GM19397 (cell line): ENCODE measurements around the gene MRPS23.
"Not testable (repeated sequence)": the region's sequence is repeated elsewhere in the genome, so short reads cannot be mapped to it uniquely, and the experiment has no call there.

Source experiments
- ATAC-seq: cut with Tn5 transposase; IDR thresholded peaks from one replicate; pipeline ENCODE4 v1.9.1; 2021; ENCODE audit warnings: mild to moderate bottlenecking, moderate library complexity; ENCODE audit not compliant: unreplicated experiment

The MRPS23 gene

DNA sequence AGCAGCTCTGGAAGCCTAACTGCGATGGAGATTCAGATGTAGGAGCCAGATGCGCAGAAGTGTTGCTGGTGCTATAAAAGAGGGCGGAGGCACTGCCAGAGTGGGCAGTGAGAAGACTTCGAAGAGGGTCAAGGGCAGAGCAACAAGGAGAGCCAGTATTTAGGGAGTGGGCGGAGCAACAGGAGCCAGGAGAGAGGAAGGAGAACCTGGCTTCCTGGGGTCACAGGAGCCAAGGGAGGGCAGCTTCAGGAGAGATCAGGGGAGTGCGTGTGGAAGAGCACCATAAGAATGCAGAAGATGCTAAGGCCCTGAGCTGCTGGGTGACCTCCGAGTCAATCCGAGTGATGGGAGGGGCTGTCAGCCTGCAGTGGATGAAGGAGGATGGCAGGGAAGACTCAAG lies 14.4 kb upstream of the MRPS23 start:
- ATAC-seq: no peak

DNA sequence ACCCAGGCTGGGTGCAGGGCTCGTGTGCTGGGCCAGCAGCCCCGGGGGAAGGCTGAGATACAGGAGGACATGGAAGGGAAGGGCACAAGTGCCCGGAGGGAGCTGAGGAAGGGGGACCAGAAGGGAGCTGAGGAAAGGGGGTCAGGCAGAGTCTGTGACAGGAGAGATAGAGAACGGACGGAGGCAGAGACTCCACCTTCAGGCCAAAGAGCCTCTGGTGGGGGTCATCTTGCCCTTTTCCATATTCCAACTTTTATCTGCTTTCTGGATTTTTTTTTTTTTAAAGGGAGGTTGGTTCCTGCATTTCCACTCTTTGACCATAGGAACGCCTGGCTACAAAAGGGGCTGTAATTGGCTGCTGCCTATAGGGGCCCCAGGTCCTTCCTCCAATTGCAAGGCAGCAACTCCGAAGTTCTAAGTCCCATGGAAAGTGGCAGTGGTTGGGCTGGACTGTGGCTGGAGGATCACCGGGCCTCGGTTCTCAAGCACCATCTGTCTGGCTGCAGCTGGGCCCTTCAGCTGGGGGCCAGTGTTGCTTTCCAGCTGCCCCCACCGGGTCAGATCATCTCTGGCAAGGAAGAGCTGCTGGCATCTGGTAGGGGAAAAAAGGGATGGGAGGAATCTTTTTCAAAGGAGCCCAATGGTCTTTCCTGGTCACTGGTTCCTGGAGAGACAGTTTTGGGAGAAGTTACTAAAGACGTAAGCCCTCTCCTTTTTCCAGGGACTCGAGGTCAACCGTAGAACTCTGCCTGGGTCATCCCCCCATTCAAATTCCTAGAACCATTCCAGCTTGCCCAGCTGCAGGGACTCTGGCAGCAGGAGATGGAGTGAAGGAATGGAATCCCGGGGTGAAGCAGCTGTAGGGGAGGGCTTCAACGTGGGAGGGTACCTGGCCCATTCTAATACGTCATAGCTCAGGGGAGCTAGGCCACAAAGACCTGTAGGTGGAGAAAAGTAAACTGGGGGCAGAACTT lies 13.1 kb upstream of the MRPS23 start:
- ATAC-seq: no peak

DNA sequence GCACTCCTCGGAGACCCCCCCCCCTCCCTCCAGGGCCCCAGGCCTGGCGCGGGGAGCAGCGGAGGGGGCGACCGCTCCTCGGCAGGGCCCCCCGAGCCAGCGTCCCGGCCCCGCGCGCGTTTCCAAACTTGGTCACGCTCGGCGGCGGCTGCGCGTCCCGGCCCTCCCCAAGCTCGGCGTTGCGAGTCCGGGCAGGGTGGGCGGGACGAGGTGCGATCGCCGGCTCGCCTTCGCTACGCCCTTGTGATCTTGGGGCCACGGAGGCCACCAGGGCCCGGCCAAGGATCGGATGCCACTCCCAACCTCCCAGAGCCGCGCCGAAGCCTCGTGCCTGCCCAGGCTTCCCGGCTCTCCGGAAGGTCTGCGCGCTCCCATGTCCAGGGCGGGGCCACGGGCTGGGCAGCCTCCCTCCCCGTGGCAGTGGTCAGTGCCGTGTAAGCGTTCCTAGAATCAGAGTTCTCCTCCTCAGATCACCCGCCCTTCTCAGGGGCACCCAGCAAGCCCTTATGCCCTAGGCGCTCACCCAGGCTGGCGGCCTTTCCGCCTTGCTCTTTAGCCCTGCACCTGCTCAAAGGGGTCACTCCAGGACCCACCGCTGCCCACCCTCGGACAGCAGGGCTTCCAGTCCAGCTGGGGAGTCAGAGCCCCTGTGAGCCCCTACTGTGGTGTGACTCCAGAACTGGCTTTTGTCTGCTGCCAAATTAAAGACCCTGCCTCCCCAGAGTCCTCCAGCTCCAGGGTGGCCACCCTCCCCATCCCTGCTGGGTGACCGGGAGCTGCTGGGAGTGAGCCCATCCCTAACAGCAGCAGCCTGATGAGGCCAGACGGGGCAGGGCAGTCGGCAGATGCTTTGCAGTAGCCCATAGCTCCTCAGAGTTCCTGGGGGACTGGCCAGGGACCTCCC lies 12.2 kb upstream of the MRPS23 start:
- no peak for ATAC-seq

DNA sequence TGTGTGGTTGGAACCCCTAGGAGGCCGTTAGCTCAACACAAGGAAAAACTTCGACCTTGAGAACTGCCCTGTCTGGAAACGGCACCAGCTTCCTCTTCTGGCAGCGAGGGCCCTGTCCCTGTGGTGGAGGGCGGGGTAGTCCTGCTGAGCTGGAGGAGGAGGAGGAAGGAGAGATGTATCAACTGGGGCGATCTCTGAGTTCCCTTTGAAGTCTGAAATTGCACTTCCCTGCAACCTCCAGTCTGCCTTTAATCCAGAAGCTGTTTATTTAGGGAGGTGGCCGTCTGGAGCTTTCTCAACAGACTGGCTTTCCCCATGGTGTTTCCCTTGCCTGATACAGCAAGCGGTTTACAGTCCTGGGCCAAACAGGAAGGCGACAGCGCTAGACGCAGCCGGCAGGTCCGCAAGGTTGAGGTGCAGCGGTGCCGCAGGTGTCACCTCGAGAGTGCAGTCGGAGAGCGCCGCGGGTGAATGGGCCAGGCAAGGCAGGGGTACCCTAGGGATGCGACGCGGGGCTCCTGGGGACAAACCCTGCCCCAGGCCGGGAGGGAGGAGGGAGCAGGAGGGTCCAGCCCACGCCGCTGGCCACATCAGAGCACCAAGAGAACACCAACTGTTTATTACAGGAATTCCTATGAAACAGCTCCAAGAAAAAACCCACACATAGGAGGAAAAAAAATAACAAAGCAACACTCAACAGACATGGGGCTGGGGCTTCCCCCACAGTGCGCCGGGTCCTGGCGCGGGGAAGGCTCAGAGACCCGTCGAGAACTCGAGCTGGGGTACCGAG lies 11.4 kb upstream of the MRPS23 start:
- ATAC-seq: no peak

DNA sequence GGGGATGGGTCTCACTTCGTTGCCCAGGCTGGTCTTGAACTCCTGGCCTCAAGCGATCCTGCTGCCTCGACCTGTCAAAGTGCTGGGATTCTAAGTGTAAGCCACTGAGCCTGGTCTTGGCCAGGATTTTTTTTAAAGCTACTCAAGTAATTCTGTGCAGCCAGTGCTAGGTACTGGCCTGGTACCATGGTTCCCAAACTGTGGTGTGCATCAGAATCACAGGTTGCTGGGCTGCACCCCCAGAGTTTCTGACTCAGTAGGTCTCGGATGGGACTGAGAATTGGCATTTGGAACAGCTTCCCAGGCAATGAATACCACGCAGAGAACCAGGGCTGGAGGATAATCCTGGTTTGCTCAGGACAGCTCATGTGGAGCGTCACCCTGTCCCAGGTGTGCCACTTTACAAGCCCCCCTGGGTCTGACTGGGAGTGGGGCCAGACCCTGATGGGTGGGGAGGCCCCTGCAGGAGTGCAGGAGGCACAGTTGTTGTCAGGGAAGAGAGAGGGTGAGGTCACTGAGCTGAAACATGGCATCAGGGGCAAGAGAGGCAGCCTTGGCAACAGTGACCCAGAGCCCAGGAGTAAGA lies 10.7 kb upstream of the MRPS23 start:
- no peak for ATAC-seq

DNA sequence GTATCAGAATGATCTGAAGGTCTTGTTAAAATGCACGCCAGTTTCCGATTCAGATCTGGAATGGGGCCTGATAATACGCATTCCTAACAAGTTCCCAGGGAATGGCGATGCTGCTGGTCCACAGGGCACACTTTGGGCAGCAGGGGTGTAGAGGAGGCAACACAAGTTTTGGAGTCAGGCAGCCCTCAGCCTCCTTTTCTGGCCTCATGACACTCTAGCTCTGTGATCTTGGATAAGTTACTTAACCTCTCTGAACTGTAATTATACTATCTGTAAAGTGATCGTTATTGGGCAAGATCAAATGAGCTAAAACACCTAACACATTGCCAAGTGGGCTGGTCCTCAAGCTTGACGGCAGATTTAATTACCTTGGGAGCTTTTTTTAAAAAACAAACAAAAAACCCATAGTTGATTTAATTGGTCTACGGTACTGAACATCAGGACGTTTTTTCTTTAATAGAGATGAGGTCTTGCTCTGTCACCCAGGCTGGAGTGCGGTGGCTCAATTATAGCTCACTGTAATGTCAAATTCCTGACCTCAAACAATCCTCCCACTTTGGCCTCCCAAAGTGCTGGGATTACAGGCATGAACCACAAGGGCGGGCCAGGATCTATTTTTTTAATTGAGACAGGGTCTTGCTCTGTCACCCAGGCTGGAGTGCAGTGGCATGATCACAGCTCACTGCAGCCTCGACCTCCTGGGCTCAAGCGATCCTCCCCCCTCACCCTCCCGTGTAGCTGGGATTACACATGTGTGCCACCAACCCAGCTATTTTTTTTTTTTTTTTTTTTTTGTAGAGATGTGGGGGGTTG lies 10.0 kb upstream of the MRPS23 start:
- ATAC-seq: no peak

DNA sequence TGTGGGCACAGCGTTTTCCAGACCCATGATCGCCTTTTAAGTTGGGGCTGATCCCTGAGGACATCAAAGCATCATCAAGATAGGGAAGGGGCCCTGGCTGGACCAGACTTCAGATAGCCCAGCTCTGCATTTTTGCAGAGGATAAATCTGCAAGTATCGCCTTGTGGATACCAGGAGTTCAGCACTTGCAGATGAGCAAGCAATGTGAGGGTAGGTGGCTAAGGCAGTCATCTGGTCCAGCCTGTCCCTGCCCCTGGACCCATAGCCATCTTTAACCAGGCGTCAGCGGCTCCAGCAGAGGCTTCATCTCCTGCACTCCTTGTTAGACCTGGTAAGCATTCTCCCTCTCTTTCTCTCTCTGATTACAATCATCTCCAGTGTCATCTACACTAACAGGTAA lies 9.0 kb upstream of the MRPS23 start:
- no peak for ATAC-seq

DNA sequence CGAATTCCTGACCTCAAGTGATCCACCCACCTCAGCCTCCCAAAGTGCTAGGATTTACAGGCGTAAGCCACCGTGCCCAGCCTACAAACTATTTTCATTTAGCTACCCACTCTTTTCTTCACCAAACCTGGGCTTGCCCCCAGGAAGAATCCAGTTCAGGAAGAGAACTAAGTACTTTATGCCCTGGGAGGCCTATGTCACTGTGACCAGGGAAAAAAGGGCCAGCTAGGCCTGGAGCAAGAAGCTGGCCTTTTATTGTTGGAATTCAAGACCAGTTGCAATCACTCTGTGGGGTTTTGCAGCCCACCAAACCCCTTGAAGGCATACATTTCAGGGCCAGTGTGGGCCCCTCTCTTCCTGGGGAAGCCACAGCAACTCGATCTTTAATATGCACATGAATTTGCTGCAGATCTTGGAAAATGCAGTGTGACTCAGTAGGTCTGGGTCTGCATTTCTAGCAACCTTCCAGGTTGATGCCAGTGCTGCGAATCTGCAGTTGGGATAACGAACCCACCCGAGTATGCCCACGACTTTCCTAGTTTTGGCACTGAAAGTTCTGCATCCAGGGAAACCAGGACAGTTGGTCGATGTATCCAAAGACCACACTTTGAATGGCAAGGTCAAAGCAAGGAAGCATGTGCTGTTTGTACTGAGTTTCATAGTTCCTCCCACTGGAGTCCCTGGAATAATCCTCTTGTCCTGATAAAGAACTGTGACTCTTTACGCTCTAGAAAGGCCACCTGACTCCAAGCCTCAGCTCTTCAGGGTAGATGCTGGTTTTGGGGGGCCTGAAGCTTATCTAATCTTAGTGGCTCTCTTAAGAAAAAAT lies 7.2 kb upstream of the MRPS23 start:
- no peak for ATAC-seq

DNA sequence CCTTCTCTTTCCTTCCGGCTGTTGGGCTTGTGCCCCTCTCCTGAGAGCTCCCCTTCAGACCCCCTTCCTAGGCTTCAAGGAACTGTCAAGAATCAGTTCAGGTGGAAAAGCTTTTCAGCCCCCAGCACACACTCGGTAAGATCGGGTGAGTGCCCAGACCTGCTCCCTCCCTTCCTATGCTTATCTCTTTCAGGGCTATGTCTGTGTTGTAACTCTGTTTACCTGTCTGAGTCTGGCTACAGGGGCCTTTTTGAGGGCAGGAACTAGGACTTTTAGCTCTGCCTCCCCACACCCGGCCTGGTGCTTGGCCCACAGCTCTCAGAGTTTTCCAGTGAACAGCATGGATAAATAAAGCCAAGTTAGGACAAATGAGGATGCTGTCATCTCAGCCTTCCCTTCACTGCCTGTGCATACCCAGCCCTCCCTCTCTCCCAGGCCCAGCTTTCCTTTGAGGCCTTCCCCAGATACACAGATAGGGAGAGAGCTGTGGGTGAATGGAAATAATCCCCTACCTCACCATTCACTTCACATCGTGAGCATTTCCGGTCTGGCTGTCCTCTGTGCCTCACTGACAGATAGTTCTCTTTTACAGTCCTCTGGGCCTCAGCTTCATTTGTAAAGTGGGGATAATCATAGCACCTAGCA lies 5.7 kb upstream of the MRPS23 start:
- no peak for ATAC-seq

DNA sequence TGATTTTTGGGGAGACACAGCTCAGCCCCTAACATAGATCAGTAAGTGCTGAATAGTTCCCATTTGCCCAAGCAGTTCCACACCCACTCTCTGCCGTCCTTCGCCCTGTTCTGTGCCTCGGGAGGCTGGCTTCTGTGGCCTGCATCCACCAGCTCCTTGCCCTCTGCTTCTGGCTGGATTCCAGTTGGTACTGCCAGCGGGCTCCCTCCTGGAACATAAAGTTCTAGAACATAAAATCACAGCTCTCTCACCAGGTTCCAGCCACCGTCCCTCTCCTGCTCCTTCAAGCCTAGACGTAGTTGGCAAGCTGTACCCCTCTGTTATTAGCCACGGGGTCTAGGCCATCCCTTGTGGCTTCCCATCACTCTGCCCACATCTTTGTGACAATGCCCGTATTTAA lies 3.9 kb upstream of the MRPS23 start:
- ATAC-seq: no peak

DNA sequence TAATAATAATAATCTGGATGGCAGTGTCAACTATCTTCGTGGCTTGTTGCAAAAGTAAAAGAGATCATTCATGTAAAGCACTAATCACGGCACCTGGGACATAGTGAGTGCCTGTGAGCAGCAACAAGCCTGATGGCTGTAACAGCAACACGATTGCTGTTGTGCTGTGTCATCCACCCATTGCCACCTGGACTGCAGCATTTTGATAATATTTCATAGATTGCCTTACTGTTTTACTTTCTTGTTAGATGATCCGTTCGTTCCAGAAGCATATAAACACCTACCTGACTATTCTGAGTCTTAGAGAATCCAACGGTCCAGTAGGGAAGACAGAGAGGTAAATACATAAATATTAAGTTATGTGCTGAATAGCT lies 3.1 kb upstream of the MRPS23 start:
- ATAC-seq: no peak

DNA sequence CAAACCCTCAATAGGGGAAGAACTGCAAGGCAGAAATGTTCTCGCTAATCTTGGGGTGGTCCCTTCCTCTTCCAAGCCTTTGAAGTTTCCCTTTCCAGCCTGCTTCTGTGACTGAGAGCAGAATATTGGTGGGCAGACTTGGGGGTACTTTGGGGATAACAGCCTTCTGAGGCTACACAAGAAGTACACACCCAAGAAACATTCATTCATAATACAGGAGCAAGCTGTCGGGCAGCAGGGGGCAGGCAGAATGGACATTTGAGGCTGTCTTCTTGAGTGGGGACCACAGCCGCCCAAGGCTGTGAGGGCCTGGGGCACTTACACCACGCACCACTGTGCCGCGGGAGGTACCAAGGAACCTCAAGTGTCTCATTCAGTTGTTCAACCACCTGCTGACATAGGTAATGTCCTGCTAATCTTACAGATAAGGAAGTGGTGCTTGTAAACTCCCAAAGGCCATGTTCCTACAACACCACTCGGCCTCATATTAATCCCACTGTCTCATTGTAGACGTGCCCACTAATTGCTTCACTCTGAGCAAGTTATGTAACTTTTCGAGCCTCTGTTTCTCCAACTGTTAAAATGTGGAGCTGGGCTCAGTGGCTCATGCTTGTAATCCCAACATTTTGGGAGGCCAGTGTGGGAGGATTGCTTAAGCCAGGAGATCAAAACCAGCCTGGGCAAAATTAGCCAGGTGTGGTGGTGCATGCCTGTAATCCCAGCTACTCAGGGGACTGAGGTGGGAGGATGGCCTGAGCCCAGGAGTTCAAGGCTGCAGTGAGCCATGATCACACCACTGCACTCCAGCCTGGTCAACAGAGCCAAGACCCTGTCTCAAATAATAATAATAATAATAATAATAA lies 2.5 kb upstream of the MRPS23 start:
- ATAC-seq: no peak

DNA sequence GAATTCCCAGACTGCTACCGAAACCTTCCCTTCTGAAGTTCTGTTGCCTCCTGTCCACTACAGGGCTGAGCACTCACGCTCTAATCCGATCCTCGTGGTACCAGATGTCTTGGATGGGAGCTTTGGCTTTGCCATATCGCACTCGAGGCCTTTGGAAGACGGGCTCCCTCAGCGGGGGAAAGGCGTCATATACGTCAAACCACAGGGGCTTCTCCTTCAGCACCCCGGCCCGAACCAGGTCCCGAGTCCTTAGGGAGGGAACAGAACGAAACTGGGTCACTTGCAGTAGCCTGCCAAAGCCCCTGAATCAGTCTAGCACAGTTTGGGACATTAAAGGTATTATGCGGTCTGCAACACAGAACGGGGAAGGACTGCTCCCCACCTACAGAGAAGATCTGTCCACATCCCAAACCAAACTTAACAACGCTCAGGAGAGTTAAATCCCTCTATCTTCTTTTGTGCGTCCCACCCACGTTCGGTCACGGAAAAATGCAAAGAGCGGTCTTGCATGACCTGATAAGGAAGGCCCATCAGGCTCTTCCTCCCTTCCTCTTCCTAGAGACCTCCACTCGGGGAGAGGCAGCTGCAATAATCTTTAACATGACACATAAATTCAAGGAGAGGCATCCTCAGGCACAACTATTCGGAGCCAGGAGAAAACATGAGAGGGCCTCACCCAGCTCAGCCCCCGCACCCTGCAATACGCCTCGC lies 526 bp downstream of the MRPS23 start:
- ATAC-seq: no peak

DNA sequence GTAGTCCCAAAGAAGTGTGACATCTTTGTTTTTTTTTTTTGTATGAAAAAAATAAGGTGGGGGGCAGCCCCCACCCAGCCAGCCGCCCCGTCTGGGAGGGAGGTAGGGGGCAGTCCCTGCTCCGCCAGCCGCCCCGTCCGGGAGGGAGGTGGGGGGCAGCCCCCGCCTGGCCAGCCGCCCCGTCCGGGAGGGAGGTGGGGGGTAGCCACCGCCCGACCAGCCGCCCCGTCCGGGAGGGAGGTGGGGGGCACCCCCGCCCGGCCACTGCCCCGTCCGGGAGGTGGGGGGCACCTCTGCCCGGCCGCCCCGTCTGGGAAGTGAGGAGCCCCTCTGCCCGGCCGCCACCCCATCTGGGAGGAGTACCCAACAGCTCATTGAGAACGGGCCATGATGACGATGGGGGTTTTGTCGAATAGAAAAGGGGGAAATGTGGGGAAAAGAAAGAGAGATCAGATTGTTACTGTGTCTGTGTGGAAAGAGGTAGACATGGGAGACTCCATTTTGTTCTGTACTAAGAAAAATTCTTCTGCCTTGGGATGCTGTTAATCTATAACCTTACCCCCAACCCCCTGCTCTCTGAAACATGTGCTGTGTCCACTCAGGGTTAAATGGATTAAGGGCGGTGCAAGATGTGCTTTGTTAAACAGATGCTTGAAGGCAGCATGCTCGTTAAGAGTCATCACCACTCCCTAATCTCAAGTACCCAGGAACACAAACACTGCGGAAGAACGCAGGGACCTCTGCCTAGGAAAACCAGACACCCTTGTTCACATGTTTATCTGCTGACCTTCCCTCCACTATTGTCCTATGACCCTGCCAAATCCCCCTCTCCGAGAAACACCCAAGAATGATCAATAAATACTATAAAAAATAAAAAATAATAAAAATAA lies 3.5 kb downstream of the MRPS23 start:
- not testable (repeated sequence) for ATAC-seq

DNA sequence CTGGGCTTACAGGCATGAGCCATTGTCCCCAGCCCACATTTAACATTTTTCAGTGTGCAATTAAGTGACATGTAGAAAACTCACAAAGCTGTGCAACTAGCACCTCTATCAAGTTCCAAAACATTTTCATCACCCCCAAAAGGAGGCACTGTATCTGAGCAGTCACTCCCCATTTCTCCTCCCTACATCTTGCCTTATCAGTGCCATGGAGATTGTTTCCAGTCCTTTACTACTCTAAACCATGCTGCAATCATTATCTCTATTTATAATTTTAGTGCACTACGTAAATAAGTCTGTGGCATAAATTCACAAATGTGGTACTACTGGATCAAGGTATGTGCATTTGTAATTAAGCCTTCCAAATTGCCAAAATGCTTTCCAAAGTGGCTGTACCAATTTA lies 7.6 kb downstream of the MRPS23 start:
- ATAC-seq: no peak

DNA sequence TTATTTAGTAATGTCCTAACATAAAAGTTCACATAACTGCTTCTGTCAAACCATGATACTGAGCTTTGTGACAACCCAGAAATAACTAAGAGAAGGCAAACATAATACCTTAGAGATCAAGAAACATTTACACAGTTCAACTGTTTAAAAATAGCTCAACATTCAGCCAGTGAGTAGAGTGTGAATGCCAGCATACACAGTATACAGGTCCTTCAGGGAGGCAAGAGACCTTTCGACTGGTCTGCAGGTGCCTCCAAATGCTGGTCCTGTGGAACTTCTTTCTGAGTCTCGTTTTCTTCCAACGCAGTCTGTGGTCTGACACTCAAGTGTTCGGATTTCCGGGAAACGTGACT lies 10.3 kb downstream of the MRPS23 start:
- ATAC-seq: no peak
